Mesenchymal stem cell (in vitro differentiated cells and primary cell): ENCODE results near the gene CLK2.
"Not testable (repeated sequence)": the region's sequence is repeated elsewhere in the genome, so short reads cannot be mapped to it uniquely, and the experiment has no call there.

ENCODE experiments used
- DNase-seq: peaks from one replicate; pipeline ENCODE4 v3.0.0-alpha.2; 2013
- H2AFZ ChIP-seq: one replicate; pipeline ENCODE4 v1.6.1; 2013; ENCODE audit warnings: low read depth, mild to moderate bottlenecking, control low read depth, inconsistent platforms, low read length, moderate library complexity
- H2AK5ac ChIP-seq: 2 replicates; pipeline ENCODE4 v1.6.1; 2013; ENCODE audit warnings: low read length, moderate library complexity, mild to moderate bottlenecking, inconsistent platforms; ENCODE audit not compliant: severe bottlenecking
- H2BK120ac ChIP-seq: one replicate; pipeline ENCODE4 v1.6.1; 2013; ENCODE audit warnings: low read depth, mild to moderate bottlenecking, inconsistent platforms, low read length, moderate library complexity
- H2BK12ac ChIP-seq, 2 experiments: one replicate each; pipeline ENCODE4 v1.6.1; 2013; ENCODE audit warnings: inconsistent platforms in 2 of 2, low read length in 2 of 2, mild to moderate bottlenecking in 2 of 2, moderate library complexity in 2 of 2, control low read depth in 1 of 2
- H2BK15ac ChIP-seq: one replicate; pipeline ENCODE4 v1.6.1; 2013; ENCODE audit warnings: mild to moderate bottlenecking, low read depth, inconsistent platforms; ENCODE audit not compliant: poor library complexity, severe bottlenecking
- H2BK5ac ChIP-seq: 2 replicates; pipeline ENCODE4 v1.6.1; 2013; ENCODE audit warnings: low read depth, mild to moderate bottlenecking, low read length, control low read depth, inconsistent platforms; ENCODE audit not compliant: poor library complexity, severe bottlenecking
- H3K14ac ChIP-seq, 2 experiments: one replicate each; pipeline ENCODE4 v1.6.1; 2013; ENCODE audit warnings: inconsistent platforms in 2 of 2, low read length in 2 of 2, control low read depth in 1 of 2, mild to moderate bottlenecking in 1 of 2, moderate library complexity in 1 of 2
- H3K18ac ChIP-seq, 2 experiments: one replicate each; pipeline ENCODE4 v1.6.1; 2013; ENCODE audit warnings: inconsistent platforms in 2 of 2, low read length in 2 of 2, control low read depth in 1 of 2, low read depth in 1 of 2, mild to moderate bottlenecking in 1 of 2
- H3K23ac ChIP-seq, 2 experiments: one replicate each; pipeline ENCODE4 v1.6.1; 2013; ENCODE audit warnings: inconsistent platforms in 2 of 2, low read length in 2 of 2, mild to moderate bottlenecking in 2 of 2, moderate library complexity in 2 of 2, control low read depth in 1 of 2
- H3K27ac ChIP-seq: 2 replicates; pipeline ENCODE4 v1.5.1; 2013; ENCODE audit warnings: mild to moderate bottlenecking, moderate library complexity, low read length, control low read depth, inconsistent platforms; ENCODE audit not compliant: poor library complexity, severe bottlenecking
- H3K27me3 ChIP-seq, 2 experiments: 2 replicates each; pipeline versions ENCODE4 v1.6.1 to v1.7.0; 2013; ENCODE audit warnings: low read length in 2 of 2, mild to moderate bottlenecking in 2 of 2, moderate library complexity in 2 of 2, control low read depth in 1 of 2, inconsistent platforms in 1 of 2; ENCODE audit not compliant: control insufficient read depth in 1 of 2, insufficient read depth in 1 of 2
- H3K36me3 ChIP-seq, 2 experiments: 2 replicates each; pipeline versions ENCODE4 v1.6.1 to v1.7.0; 2013; ENCODE audit warnings: low read length in 2 of 2, control low read depth in 1 of 2, inconsistent platforms in 1 of 2, low read depth in 1 of 2, mild to moderate bottlenecking in 1 of 2; ENCODE audit not compliant: insufficient read depth in 2 of 2, control insufficient read depth in 1 of 2
- H3K4ac ChIP-seq, 2 experiments: one replicate each; pipeline ENCODE4 v1.6.1; 2013; ENCODE audit warnings: inconsistent platforms in 2 of 2, low read length in 2 of 2, mild to moderate bottlenecking in 2 of 2, moderate library complexity in 2 of 2, control low read depth in 1 of 2, low read depth in 1 of 2
- H3K4me1 ChIP-seq: 2 replicates; pipeline ENCODE4 v1.6.1; 2013; ENCODE audit warnings: low read depth, low read length, control low read depth; ENCODE audit not compliant: control insufficient read depth, insufficient read depth
- H3K4me2 ChIP-seq: 2 replicates; pipeline ENCODE4 v1.6.1; 2013; ENCODE audit warnings: low read length, mild to moderate bottlenecking, inconsistent platforms; ENCODE audit not compliant: poor library complexity, severe bottlenecking
- H3K4me3 ChIP-seq, 2 experiments: 2 replicates each; pipeline versions ENCODE4 v1.5.1 to v1.7.0; 2013; ENCODE audit warnings: low read length in 2 of 2, mild to moderate bottlenecking in 2 of 2, control low read depth in 1 of 2, low read depth in 1 of 2; ENCODE audit not compliant: insufficient read depth in 1 of 2
- H3K79me1 ChIP-seq: replicated peaks from 2 replicates; pipeline ENCODE4 v1.6.1; 2013; ENCODE audit warnings: mild to moderate bottlenecking, control low read depth, low read length, inconsistent platforms; ENCODE audit not compliant: poor library complexity, severe bottlenecking
- H3K9ac ChIP-seq: 2 replicates; pipeline ENCODE4 v1.7.0; 2013; ENCODE audit warnings: mild to moderate bottlenecking, low read length, moderate library complexity
- H3K9me3 ChIP-seq: 2 replicates; pipeline ENCODE4 v1.7.0; 2013; ENCODE audit warnings: mild to moderate bottlenecking, low read length; ENCODE audit not compliant: control insufficient read depth
- H4K8ac ChIP-seq: one replicate; pipeline ENCODE4 v1.6.1; 2013; ENCODE audit warnings: inconsistent platforms, mild to moderate bottlenecking, low read length, moderate library complexity
- H4K91ac ChIP-seq: one replicate; pipeline ENCODE4 v1.6.1; 2013; ENCODE audit warnings: mild to moderate bottlenecking, low read length, inconsistent platforms
- WGBS: methylation state at CpG from one replicate; pipeline ENCODE4 v1.1.7; 2013; ENCODE audit warnings: mixed read lengths; 5-methylcytosine and 5-hydroxymethylcytosine counted together

Gene CLK2

DNA sequence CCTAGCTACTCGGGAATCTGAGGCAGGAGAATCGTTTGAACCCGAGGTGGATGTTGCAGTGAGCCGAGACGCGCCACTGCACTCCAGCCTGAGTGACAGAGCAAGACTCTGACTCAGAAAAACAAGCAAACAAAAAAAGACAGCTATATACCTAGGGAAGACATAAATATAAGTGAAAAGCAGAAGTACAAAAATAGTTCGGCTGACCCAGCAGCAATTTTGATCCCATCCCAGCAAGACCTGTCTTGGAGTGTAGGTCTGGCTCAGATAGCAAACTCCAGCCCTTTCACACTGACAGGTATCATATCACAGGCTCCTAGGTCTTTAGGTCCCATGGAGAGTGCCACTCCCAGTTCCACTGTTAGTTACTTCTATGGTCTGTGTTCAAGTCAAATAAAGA, 50.3 kb downstream of the CLK2 start:
- no peaks in the 10 kb centered on the region for H3K9me3 ChIP-seq
- no peak overlapping the region for H2BK120ac ChIP-seq
- H4K91ac ChIP-seq = no peak overlapping the region
- H3K79me1 ChIP-seq = peaks cover 2% of the 10 kb centered on the region
- no peak overlapping the region for H3K4me3 ChIP-seq
- H2AK5ac ChIP-seq = peak overlapping the region; percentile 79
- no peak overlapping the region for H3K14ac ChIP-seq
- no peaks in the 10 kb centered on the region for H3K27me3 ChIP-seq
- no peak overlapping the region for H3K18ac ChIP-seq
- no peak overlapping the region for H2AFZ ChIP-seq
- H3K9ac ChIP-seq = no peak overlapping the region
- WGBS = 81% methylated on average over 5 of the region's 7 CpGs
- no peak for DNase-seq
- no peak overlapping the region for H2BK15ac ChIP-seq
- H3K4me1 ChIP-seq = peaks cover 13% of the 10 kb centered on the region
- H2BK5ac ChIP-seq = no peak overlapping the region
- H2BK12ac ChIP-seq = peak overlapping the region; percentile 64 to 81
- H3K23ac ChIP-seq = no peak overlapping the region
- no peak overlapping the region for H4K8ac ChIP-seq
- no peak overlapping the region for H3K27ac ChIP-seq
- no peak overlapping the region for H3K4ac ChIP-seq
- no peak overlapping the region for H3K4me2 ChIP-seq
- no peaks in the 10 kb centered on the region for H3K36me3 ChIP-seq

DNA sequence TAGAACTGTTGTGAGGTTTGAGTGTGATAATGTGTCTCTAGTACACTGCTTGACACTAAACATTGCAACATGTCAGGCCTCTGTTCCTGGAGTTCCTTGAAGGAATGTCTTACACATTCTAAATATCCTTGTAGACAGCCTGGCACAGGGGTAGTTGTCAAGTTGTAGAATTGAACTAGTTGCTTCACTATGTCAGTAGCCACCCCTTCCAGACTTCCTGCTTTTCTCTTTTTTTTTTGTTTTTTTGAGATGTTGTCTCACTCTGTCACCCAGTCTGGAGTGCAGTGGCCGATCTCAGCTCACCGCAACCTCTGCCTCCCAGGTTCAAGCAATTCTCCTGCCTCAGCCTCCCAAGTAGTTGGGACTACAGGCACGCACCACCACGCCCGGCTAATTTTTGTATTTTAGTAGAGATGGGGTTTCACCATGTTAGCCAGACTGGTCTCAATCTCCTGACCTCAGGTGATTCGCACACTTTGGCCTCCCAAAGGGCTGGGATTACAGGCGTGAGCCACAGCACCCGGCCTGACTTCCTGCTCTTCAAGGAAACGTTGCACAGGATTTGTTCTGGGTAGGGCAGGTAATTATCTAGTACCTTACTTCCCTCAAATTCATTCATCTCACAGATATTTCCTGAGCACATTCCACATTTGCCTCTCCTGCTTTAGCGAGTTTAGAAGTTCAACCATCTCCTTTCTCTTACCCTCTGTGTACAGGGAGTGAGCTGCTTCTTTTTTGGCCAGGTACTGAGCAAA, 52.9 kb downstream of the CLK2 start:
- not testable (repeated sequence) for H3K4me1 ChIP-seq, H2BK15ac ChIP-seq, H2BK5ac ChIP-seq, H2AFZ ChIP-seq, H4K8ac ChIP-seq, H3K9ac ChIP-seq, H3K14ac ChIP-seq, H4K91ac ChIP-seq, H3K4ac ChIP-seq, H3K27ac ChIP-seq, H3K23ac ChIP-seq, H3K4me2 ChIP-seq, DNase-seq, H3K4me3 ChIP-seq, H3K79me1 ChIP-seq, H2AK5ac ChIP-seq, H3K27me3 ChIP-seq, H2BK120ac ChIP-seq, H2BK12ac ChIP-seq, H3K9me3 ChIP-seq, H3K18ac ChIP-seq
- peaks cover 8 to 19% of the 10 kb centered on the region in 2 experiments for H3K36me3 ChIP-seq
- WGBS = 95% methylated on average over 8 of the region's 10 CpGs

DNA sequence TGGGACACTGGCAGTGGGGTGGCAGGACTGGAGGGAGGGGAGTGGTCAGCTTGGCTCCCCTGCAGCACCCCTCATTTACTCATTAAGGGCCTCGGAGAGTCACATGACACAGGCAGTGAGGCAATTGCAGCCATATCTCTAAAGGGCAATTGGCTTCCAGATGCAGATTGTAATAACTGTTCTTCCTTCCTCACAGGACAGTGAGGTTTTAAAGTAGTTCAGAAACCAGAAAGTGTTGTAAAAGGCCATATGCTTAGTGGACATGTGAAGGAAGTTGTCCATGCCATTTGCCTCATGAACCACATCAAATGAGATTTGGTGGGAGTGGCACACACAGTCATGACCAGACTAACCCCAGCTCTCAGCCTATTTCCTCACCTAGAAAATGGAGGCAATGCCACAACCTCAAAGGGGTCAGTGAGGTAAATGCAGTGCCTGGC, 53.7 kb downstream of the CLK2 start:
- Histone ChIP-seq H3K4me1 (peaks cover 2% of the 10 kb centered on the region), H3K4me2 (no peak overlapping the region), H2AK5ac (no peak overlapping the region), H4K91ac (no peak overlapping the region), H2AFZ (no peak overlapping the region), H3K36me3 (peaks cover 15 to 27% of the 10 kb centered on the region in 2 experiments), H3K27me3 (no peaks in the 10 kb centered on the region), H3K23ac (no peak overlapping the region), H3K4ac (no peak overlapping the region), H3K9ac (peak overlapping the region; percentile 73), H3K14ac (no peak overlapping the region), H4K8ac (peak overlapping the region; percentile 76), H3K27ac (no peak overlapping the region), H2BK120ac (no peak overlapping the region), H2BK15ac (no peak overlapping the region), H3K18ac (peak overlapping the region in 1 of 2 experiments; percentile 67), H2BK5ac (no peak overlapping the region), H3K79me1 (peaks cover 2% of the 10 kb centered on the region), H3K9me3 (no peaks in the 10 kb centered on the region), H2BK12ac (peak overlapping the region; percentile 0 to 15), H3K4me3 (peak overlapping the region in 1 of 2 experiments; percentile 61)
- no CpG with 5 or more reads among the region's 1 CpG for WGBS
- DNase-seq = peak; percentile 25

DNA sequence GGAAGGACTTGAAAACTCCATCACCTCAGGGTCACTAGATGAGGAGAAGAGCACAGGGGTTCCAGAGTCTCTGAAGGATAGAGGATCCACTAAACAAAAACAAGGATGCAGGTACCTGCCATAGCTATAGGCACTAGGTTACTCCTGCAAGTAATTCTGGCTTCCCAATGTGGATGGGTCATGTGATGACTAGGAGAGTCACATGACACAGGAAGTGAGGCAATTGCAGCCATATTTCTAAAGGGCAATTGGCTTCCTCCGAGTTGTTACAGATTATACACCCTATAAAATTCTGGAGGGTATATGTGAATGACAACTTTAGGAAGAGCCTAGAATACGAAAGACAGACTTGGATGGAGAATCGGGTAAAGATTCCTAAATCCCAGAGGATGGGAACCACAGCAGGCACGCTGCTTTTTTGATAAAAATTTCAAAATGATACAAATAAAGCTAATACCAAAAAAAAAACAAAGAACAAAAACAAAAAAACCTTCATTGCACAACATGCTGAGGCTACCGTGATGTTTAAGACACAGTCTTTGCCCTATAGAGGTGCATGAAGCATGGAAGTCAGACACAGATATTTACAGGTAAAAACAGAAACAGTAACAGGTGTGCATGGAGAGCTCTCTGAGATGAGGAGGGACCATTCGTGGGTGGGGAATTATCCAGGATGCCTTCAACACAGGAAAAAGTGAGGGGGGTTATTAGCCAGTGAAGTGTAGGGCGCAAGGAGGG, 54.3 kb downstream of the CLK2 start:
- Histone ChIP-seq H2BK120ac (no peak overlapping the region), H4K8ac (peak overlapping the region; percentile 22), H3K27ac (no peak overlapping the region), H3K14ac (no peak overlapping the region), H3K23ac (no peak overlapping the region), H3K79me1 (peaks cover 2% of the 10 kb centered on the region), H3K4ac (no peak overlapping the region), H3K4me1 (peaks cover 2% of the 10 kb centered on the region), H3K36me3 (peaks cover 15 to 28% of the 10 kb centered on the region in 2 experiments), H3K9me3 (no peaks in the 10 kb centered on the region), H3K4me2 (no peak overlapping the region), H2AK5ac (no peak overlapping the region), H3K18ac (peak overlapping the region; percentile 40 to 67), H3K27me3 (no peaks in the 10 kb centered on the region), H3K9ac (peak overlapping the region; percentile 73), H2AFZ (no peak overlapping the region), H2BK5ac (no peak overlapping the region), H2BK15ac (no peak overlapping the region), H4K91ac (no peak overlapping the region), H3K4me3 (peak overlapping the region in 1 of 2 experiments; percentile 61), H2BK12ac (peak overlapping the region in 1 of 2 experiments; percentile 15)
- DNase-seq = peak; percentile 62
- WGBS = 75% methylated on average over 6 of the region's 7 CpGs
